ENCODE results near the gene VCAN.
"Not testable (repeated sequence)": the region's sequence is repeated elsewhere in the genome, so short reads cannot be mapped to it uniquely, and the experiment has no call there.

The VCAN gene

DNA sequence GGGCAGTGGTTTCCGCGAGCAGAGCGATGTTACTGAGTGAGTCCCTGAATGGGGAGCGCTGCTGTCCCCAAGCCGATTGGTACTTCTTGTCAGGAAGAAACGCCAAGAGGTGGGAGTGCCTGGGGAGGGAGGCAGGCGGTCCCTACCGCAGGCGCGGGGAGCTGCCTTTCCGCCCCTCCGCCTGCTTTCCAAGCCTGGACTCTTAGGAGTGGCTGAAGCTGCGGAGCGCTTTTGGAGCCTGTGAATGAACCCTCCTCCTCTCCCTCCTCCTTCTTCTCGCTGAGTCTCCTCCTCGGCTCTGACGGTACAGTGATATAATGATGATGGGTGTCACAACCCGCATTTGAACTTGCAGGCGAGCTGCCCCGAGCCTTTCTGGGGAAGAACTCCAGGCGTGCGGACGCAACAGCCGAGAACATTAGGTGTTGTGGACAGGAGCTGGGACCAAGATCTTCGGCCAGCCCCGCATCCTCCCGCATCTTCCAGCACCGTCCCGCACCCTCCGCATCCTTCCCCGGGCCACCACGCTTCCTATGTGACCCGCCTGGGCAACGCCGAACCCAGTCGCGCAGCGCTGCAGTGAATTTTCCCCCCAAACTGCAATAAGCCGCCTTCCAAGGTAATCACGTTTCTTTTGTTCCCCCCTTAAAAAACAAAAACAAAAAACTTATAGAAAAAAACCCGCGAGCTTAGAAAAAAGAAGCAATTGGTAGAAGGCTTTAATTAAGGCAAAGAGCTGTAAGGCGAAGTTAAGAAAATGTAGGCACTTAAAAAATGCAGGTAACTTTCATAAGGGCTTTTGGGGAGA is at the start of gene VCAN:
TSS of gene VCAN (plus strand) at position 340 of the 808 bp plus-strand sequence. CDS start 11,775 bp downstream, outside the sequence.
- no peak for DNase-seq

DNA sequence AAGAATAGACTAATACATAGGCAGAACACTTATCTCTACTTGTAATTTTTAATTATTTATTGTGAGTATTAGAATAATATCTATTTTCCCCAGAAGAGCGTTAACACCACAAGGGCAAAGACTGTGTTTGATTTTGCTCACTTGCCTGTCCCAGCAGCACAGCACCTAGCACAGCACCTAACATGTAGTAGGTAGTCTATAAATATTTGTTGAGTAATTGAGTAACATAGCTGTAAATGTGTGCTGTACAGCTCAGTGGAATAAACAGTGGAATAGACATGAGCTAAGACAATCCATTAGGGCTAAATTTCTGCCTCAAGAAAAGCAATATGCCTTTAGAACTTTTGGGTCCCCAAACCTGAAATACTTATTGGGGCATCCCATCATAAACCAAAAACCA is 49.3 kb upstream of the VCAN start:
- DNase-seq, result no peak

GRCh38 chr5:83426855-83427254 is 44.7 kb upstream of the VCAN start:
- no peak for DNase-seq

GRCh38 chr5:83428126-83428525 is 43.4 kb upstream of the VCAN start:
- no peak for DNase-seq

DNA sequence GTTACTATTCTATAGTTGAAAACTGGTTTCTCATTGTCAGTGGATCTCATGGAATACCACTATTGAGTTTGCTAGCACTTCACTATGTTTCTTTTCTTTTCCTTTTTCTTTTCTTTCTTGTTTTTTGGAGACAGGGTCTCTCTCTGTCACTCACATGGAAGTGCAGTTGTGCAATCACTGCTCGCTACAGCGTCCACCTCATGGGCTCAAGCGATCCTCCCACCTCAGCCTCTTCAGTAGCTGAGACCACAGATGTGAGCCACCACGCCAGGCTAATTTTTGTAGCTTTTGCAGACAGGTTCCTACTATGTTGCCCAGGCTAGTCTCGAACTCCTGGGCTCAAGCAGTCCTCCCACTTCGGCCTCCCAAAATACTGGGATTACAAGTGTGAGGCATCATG is 42.7 kb upstream of the VCAN start:
- no peak for DNase-seq

DNA sequence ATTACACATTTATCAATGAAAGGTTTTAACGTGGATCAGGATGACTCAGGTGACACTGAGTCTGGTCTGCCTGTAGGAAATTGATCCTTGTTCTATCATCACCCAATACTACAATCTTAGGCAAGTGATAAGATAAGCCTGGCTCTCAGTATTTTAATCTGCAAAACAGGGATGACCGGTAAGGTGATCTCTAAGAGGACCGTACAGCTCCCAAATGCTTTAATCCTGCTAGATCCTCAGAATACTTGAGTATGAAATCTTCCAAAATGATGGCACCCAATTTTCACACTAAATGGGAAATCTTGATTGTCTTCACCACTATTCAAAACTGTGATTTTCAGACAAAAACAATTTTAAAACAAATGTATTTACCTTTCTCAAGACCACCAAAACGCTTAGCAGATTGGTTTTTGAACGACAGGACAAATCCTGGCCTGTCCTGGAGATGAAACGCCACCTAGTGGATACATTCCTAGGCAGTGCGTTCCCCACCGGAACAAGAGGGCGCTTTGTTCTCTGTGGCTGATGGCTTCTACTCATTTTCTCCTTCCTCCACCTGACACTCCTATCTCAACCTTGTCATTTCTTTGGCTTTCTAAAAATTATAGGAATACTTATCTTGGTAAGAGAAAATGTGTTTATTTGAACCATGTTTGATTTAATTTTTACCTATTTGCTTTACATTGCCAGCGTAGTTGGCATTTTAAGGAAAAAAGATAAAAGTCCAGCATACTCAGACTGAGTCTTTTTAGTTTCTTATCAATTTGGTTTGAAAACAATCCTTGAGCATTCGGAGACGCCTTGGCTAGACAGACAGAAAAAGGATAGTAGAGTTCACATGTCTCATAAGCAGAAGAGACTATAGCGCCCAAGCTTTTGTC is 41.2 kb upstream of the VCAN start:
- DNase-seq, result no peak

- DNase-seq, result no peak
These were observed 37.7 kb upstream of the VCAN start for GRCh38 chr5:83433891-83434290.

GRCh38 chr5:83434946-83435345 is 36.6 kb upstream of the VCAN start:
- no peak for DNase-seq

DNA sequence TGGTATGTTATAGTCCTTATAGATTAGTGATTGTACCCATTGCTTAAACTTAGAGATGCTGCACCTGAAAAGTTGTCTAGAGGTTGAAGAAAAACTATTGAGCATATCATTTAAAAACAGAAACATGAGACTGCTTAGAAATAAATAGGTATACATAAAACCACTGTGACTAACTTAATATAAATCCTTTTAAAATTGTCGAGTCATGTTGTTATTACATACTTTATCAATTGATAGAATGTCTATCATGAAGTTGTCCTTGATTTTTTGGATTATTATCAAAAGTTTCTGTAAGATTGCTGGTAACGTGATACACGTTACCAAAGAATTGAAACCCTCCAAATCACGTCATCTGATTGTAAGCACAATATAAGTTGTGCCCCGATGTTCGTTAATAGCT is 35.3 kb upstream of the VCAN start:
- DNase-seq, result no peak

DNA sequence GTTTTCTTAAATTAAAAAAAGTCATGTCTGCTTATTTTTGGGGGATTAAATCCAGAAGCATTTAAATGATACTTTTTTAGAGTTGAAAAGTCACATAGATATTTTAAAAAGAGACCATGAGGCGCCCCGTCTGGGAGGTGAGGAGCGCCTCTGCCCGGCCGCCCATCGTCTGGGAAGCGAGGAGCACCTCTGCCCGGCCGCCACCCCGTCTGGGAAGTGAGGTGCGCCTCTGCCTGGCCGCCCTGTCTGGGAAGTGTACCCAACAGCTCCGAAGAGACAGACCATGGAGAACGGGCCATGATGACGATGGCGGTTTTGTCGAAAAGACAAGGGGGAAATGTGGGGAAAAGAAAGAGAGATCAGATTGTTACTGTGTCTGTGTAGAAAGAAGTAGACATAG is 33.8 kb upstream of the VCAN start:
- DNase-seq, result not testable (repeated sequence)

GRCh38 chr5:83440826-83441225 is 30.7 kb upstream of the VCAN start:
- DNase-seq, result no peak

DNA sequence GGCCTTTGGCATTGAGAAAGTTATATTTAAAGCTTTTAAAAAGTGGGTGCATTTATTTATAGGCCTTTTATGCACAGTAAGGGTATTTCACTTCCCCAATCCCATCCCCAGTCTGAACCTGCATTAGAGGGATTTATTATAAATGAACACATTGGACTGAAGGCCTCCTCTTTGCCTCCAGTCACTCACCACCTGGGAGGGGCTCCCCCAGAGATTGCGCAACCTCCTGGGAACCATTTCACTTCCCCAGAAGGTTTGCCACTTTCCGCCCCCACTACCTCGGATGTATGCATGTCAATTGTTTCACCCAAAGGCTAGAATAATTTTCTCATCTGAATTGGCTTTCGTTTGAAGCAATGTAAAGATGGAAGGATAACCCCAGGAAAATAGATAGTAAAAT is 29.8 kb upstream of the VCAN start:
- no peak for DNase-seq

GRCh38 chr5:83443534-83443933 is 28.0 kb upstream of the VCAN start:
- DNase-seq, result no peak

DNA sequence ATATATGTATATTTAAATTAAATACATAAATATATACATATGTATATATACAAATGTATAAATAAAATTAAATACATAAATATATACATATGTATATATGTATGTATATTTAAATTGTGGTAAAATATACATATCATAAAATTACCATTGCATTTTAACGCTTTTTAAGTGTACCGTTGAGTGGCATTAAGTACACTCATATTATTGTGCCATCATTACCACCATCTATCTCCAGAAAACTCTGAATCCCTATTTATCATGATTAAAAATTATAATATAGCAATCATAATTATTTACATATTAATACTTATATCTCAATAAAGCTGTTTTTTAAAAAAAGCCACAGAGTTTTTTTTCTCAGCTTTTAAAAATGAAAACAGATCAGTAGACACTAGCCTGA is 27.1 kb upstream of the VCAN start:
- no peak for DNase-seq

GRCh38 chr5:83446253-83446947 is 25.1 kb upstream of the VCAN start:
- no peak for DNase-seq

DNA sequence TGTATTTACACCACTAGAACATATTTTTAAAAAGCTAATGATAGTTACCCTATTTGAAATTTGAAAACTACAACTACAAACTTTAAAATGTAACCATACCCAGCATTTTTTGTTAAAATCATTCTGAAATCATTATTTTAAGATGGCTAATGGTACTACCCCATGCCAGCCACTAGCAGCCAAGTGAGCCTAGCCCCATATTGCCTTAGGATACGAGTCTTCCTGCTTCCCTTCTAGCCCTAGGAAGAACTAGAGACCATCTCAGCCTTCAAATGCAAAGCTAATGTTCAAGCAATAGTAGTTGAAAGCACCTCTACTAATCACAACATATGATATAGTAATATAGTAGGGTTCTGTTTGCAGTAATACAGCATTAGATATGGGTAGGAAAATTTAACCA is 24.0 kb upstream of the VCAN start:
- DNase-seq, result no peak

DNA sequence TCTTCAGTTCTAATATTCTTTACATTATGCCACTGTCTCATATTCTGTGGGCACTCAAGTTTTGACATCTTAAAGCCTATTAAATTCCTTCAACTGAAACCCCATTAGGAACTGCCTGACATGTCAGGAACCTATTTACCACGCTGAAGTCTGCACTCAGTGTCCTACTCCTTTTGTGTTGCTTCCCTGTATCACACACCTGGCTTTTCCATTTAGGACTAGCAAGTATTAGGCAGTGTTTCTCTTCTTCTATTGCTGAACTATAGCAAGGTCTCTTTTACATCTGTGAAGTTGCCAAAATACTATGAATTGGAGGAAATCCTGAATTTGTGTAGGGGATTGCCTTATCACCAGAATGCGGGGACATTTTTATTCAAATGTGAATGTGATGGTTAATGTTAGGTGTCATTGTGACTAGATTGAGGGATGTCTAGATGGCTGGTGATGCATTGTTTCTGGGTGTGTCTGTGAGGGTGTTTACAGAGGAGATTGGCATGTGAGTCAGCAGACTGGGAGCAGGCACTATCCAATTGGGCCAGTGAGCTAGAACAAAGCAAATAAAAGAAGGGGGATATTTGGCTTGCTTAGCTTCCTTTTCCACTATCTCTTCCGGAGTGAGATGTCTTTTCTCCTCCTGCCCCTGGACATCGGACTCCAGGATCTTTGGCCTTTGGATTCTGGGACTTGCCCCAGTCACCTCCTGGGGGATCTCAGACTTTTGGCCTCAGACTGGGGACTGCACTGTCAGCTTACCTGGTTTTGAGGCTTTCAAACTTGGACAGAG is 21.2 kb upstream of the VCAN start:
- DNase-seq, result no peak

GRCh38 chr5:83450967-83451248 is 20.6 kb upstream of the VCAN start:
- DNase-seq, result no peak

- no peak for DNase-seq
These were observed 19.6 kb upstream of the VCAN start for GRCh38 chr5:83451955-83452354.

- no peak for DNase-seq
These were observed 17.6 kb upstream of the VCAN start for GRCh38 chr5:83453937-83454336.

GRCh38 chr5:83464261-83464660 is 7.3 kb upstream of the VCAN start:
- DNase-seq, result no peak

DNA sequence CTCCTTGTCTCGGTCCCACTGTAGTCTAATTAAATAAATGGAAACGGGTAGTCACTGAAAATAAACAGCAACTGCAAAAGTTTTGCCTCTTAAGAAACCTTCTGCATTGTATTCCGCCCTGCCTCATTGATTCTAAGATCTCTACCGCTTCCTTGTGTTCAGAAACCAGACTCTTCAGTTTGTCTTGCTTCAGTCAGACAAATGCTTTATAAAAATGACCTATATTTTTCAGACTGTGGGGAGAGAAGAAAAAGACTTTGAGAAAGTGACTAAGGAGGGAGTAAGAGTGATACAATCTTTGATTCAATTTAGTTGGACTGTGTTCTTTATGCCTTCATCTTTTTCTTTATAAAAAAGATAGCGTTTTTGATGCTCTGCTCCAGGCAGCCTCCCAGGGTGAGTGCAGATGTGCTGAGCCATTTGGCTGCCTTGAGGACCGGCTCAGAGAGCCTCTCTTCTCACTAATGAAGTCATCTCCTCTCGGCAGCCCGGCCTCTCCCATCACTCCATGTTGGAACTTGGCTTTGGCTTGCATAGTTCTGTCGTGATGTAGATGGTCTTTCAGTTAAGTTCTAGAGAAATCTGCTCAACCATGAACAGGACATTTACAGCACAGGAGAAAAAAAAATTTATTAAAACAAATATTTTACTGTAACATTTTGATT is 4.0 kb upstream of the VCAN start:
- DNase-seq, result no peak

Measured in NCI-H2171 (cell line).